ENCODE measurements around the gene SLX9.

SLX9 gene

DNA sequence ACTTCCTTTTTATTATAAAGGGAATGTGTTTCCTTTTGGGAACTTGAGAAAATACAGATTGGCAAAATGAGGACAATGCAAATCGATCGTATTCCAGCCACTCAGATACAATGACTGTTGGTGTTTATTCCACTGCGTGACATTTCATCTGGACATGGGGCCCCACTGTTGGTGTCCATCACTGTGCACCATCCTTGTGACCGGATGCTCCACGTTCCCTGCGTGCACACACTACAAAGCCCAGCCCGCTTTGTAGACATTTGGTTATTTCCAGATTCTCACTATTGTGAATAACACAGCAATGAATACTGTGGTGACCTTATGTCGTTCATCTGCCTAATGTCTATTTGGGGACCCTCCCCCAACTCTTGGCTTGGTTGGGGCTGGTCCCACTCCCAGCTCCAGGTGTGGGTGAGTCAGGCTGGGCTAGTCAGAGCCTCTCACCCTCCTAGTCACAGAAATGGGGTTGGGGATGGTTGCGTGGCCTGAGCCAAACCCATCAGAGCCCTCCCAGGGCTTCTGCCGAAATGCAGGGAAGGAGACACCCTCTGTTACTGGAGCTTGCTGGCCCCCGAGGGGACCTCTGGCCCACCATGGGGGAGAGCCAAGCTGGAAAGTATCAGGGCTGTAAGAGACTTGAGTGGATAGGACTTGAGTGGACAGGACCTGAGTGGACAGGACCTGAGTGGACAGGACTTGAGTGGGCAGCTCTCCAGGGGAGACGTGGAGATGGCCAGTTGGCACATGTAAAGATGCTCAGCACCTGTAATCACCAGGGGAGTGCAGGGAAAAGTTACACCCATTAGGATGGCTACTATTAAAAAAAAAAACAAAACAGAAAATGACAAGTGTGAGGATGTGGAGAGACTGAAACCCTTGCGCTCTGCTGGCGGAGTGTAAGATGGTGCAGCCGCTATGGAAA is 77.5 kb downstream of the SLX9 start:
- Histone ChIP-seq H3K9me2 (replicated peaks; ENCODE audit: control insufficient read depth, low read length) (no peaks in the 10 kb centered on the region), H3K27me3 (ENCODE audit: control insufficient read depth, low read length) (no peaks in the 10 kb centered on the region), H3K36me3 (ENCODE audit: control insufficient read depth, low read length) (no peaks in the 10 kb centered on the region), H3K27ac (ENCODE audit: low read depth, low read length) (no peak overlapping the region), H3F3A (ENCODE audit: control insufficient read depth, insufficient read depth) (no peaks in the 10 kb centered on the region), H4K20me1 (ENCODE audit: control insufficient read depth, insufficient read depth, low read depth, low read length) (no peaks in the 10 kb centered on the region), H3K4me3 (ENCODE audit: low read length) (no peak overlapping the region), H3K4me2 (ENCODE audit: low read length) (no peak overlapping the region), H3K9me3 (ENCODE audit: control insufficient read depth, insufficient read depth, low read length) (no peaks in the 10 kb centered on the region), H3K4me1 (ENCODE audit: control insufficient read depth, low read length) (peaks cover 5% of the 10 kb centered on the region; the same call in 1 of the 2 replicates), H3K79me2 (ENCODE audit: control insufficient read depth, low read length) (no peaks in the 10 kb centered on the region)
- TF ChIP-seq, protein P1, sequence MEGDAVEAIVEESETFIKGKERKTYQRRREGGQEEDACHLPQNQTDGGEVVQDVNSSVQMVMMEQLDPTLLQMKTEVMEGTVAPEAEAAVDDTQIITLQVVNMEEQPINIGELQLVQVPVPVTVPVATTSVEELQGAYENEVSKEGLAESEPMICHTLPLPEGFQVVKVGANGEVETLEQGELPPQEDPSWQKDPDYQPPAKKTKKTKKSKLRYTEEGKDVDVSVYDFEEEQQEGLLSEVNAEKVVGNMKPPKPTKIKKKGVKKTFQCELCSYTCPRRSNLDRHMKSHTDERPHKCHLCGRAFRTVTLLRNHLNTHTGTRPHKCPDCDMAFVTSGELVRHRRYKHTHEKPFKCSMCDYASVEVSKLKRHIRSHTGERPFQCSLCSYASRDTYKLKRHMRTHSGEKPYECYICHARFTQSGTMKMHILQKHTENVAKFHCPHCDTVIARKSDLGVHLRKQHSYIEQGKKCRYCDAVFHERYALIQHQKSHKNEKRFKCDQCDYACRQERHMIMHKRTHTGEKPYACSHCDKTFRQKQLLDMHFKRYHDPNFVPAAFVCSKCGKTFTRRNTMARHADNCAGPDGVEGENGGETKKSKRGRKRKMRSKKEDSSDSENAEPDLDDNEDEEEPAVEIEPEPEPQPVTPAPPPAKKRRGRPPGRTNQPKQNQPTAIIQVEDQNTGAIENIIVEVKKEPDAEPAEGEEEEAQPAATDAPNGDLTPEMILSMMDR (IDR thresholded peaks at IDR 0.05; ENCODE audit: low read depth, low read length, poor library complexity, severe bottlenecking): no peak
- TF ChIP-seq EZH2phosphoT487 (IDR thresholded peaks at IDR 0.05; ENCODE audit: borderline replicate concordance, low read length): no peak

DNA sequence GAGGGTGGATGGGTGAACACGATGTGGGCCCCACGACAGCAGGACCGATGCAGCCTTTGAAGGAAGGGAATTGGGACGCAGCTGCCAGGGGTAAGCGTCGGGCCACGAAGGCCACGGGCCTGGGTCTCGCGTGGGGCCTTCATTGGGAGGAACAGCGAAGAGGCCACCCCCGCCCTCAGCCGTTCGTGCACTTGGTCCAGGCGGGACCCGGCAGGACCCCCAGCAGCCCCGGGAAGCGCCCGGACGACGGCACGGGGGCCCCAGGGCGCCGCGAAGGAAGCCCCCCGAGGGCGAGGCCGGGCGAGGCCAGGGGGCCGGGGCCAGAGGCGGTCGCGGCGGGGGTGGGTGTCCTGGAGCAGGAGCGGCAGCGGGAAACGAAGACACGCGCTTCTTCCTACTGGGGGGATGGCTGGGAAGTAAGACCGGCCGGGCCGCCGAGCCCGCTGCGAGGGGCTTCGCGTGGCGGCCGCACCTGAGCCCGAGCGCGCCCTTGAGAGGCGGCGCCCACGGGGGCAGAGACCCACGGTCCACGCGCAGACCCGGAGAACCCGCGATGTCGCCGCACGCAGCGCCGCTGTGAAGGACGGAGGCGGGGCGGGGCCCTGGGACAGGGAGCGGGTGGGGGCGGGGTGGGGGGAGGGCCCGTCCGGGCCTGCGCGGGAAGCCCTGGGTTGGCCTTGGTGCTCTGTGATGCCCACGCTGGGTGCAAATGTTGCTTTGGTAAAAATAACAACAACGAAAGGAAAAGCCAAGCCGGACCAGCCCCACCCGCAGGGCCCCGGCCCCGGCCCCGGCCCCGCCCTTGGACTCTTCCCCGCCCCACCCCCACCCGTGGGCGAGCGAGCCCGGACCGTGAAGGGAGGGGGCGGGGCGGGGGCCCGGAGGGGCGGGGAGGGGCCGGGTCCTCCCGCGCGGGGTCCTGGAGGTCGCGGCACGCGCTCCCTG is 78.6 kb downstream of the SLX9 start:
- no peaks in the 10 kb centered on the region for H3F3A ChIP-seq (ENCODE audit: control insufficient read depth, insufficient read depth)
- no peak for TF ChIP-seq EZH2phosphoT487 (IDR thresholded peaks at IDR 0.05; ENCODE audit: borderline replicate concordance, low read length)
- TF ChIP-seq, protein P1 (IDR thresholded peaks at IDR 0.05; ENCODE audit: low read depth, low read length, poor library complexity, severe bottlenecking): no peak
- peaks cover 5% of the 10 kb centered on the region; the same call in 1 of the 2 replicates for H3K4me1 ChIP-seq (ENCODE audit: control insufficient read depth, low read length)
- H3K9me2 ChIP-seq (replicated peaks; ENCODE audit: control insufficient read depth, low read length): no peaks in the 10 kb centered on the region
- no peak overlapping the region for H3K4me3 ChIP-seq (ENCODE audit: low read length)
- no peak overlapping the region for H3K27ac ChIP-seq (ENCODE audit: low read depth, low read length)
- no peaks in the 10 kb centered on the region for H3K36me3 ChIP-seq (ENCODE audit: control insufficient read depth, low read length)
- no peaks in the 10 kb centered on the region for H3K79me2 ChIP-seq (ENCODE audit: control insufficient read depth, low read length)
- H3K9me3 ChIP-seq (ENCODE audit: control insufficient read depth, insufficient read depth, low read length): no peaks in the 10 kb centered on the region
- no peaks in the 10 kb centered on the region for H3K27me3 ChIP-seq (ENCODE audit: control insufficient read depth, low read length)
- H4K20me1 ChIP-seq (ENCODE audit: control insufficient read depth, insufficient read depth, low read depth, low read length): no peaks in the 10 kb centered on the region
- H3K4me2 ChIP-seq (ENCODE audit: low read length): no peak overlapping the region

DNA sequence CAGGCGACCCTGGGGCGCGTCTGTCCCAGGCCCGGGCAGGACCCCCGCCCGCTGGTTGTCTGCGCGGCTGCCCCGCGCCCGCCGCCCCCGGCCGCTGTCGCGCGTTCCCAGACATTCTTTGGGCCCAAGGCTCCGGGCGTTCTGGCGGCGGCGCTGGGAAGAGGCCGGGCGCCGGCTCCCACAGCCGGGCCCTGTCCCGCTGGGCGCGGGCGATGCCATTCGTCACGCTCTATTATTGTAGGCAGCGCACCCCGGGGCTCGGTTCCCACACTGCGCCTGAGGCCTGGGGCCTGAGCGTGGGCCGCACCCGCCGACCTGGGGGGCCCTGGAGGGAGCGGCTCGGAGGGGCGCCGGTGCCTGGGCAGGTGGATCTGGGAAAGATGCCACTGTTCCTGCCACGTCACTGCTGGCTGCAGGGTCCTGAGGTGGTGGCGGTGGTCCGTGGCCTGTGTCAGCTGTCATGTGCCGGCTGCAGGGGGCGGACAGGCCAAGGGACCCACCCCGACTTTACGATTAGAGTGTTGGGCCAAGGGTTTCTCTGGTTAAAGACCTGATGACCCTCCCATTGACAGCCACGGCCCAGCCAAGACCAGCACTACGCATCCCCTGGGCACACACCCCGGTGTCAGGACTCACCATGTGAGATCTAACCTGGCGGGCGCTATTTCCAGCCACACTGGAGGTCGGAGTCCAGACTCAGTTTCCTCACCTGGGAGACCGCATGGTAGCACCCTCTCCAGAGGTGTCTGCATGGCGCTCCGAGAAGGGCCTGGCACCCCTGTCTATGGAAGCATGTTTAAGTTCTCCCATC is 79.5 kb downstream of the SLX9 start:
- no peak for TF ChIP-seq EZH2phosphoT487 (IDR thresholded peaks at IDR 0.05; ENCODE audit: borderline replicate concordance, low read length)
- TF ChIP-seq, protein P1 (IDR thresholded peaks at IDR 0.05; ENCODE audit: low read depth, low read length, poor library complexity, severe bottlenecking): no peak
- no peaks in the 10 kb centered on the region for H3K9me2 ChIP-seq (replicated peaks; ENCODE audit: control insufficient read depth, low read length)
- H3K27ac ChIP-seq (ENCODE audit: low read depth, low read length): no peak overlapping the region
- H3K4me1 ChIP-seq (ENCODE audit: control insufficient read depth, low read length): peaks cover 5% of the 10 kb centered on the region; the same call in 1 of the 2 replicates
- no peaks in the 10 kb centered on the region for H4K20me1 ChIP-seq (ENCODE audit: control insufficient read depth, insufficient read depth, low read depth, low read length)
- no peaks in the 10 kb centered on the region for H3F3A ChIP-seq (ENCODE audit: control insufficient read depth, insufficient read depth)
- H3K9me3 ChIP-seq (ENCODE audit: control insufficient read depth, insufficient read depth, low read length): no peaks in the 10 kb centered on the region
- no peak overlapping the region for H3K4me3 ChIP-seq (ENCODE audit: low read length)
- no peak overlapping the region for H3K4me2 ChIP-seq (ENCODE audit: low read length)
- H3K27me3 ChIP-seq (ENCODE audit: control insufficient read depth, low read length): no peaks in the 10 kb centered on the region
- no peaks in the 10 kb centered on the region for H3K79me2 ChIP-seq (ENCODE audit: control insufficient read depth, low read length)
- no peaks in the 10 kb centered on the region for H3K36me3 ChIP-seq (ENCODE audit: control insufficient read depth, low read length)
